DOHH2 (cell line): ENCODE results near the gene EIF2B1.

ENCODE experiments used
- H3F3A ChIP-seq: fragments of 200-600 bp; sonication (generic), shearing (Covaris generic); 2 replicates; pipeline ENCODE4 v1.6.0; 2016; ENCODE audit warnings: antibody characterized with exemption, mild to moderate bottlenecking; ENCODE audit not compliant: control insufficient read depth, insufficient read depth
- H3K27ac ChIP-seq: fragments of 200-600 bp; sonication (generic); 2 replicates; pipeline ENCODE4 v1.5.1; 2014; ENCODE audit warnings: low read depth, mild to moderate bottlenecking, low read length, moderate library complexity
- H3K27me3 ChIP-seq: fragments of 200-600 bp; sonication (generic); 2 replicates; pipeline ENCODE4 v1.6.1; 2014; ENCODE audit warnings: mild to moderate bottlenecking, low read length, mixed read lengths; ENCODE audit not compliant: control insufficient read depth
- H3K36me3 ChIP-seq: fragments of 200-600 bp; sonication (generic); 2 replicates; pipeline ENCODE4 v1.6.1; 2014; ENCODE audit warnings: mild to moderate bottlenecking, low read length, moderate library complexity, mixed read lengths; ENCODE audit not compliant: control insufficient read depth
- H3K4me1 ChIP-seq: fragments of 200-600 bp; sonication (generic); 2 replicates; pipeline ENCODE4 v1.6.1; 2014; ENCODE audit warnings: mild to moderate bottlenecking, low read length, mixed read lengths; ENCODE audit not compliant: control insufficient read depth
- H3K4me2 ChIP-seq: fragments of 200-600 bp; sonication (generic); 2 replicates; pipeline ENCODE4 v1.6.0; 2014; ENCODE audit warnings: mild to moderate bottlenecking, low read length, moderate library complexity
- H3K4me3 ChIP-seq: fragments of 200-600 bp; sonication (generic); 2 replicates; pipeline ENCODE4 v1.5.1; 2014; ENCODE audit warnings: mild to moderate bottlenecking, low read length, mixed read lengths
- H3K79me2 ChIP-seq: fragments of 200-600 bp; sonication (generic); 2 replicates; pipeline ENCODE4 v1.6.1; 2014; ENCODE audit warnings: mild to moderate bottlenecking, low read length, mixed read lengths; ENCODE audit not compliant: control insufficient read depth
- H3K9me2 ChIP-seq: fragments of 200-600 bp; sonication (generic); replicated peaks from 2 replicates; pipeline ENCODE4 v1.6.1; 2014; ENCODE audit warnings: mild to moderate bottlenecking, low read length, mixed read lengths; ENCODE audit not compliant: control insufficient read depth
- H3K9me3 ChIP-seq: fragments of 200-600 bp; sonication (generic); 2 replicates; pipeline ENCODE4 v1.6.1; 2014; ENCODE audit warnings: antibody characterized with exemption, low read length, mixed read lengths; ENCODE audit not compliant: control insufficient read depth, insufficient read depth
- H4K20me1 ChIP-seq: fragments of 200-600 bp; sonication (generic); 2 replicates; pipeline ENCODE4 v1.6.0; 2014; ENCODE audit warnings: low read depth, mild to moderate bottlenecking, antibody characterized with exemption, low read length, moderate library complexity; ENCODE audit not compliant: control insufficient read depth, insufficient read depth
- EZH2phosphoT487 ChIP-seq: fragments of 200-600 bp; sonication (generic); IDR thresholded peaks from 2 replicates; pipeline ENCODE4 v1.6.1; 2017; ENCODE audit warnings: borderline replicate concordance, mild to moderate bottlenecking, antibody characterized with exemption, low read length, moderate library complexity, mixed read lengths
- TF ChIP-seq, protein P1 (sequence below): fragments of 200-600 bp; sonication (generic); IDR thresholded peaks from one replicate; pipeline ENCODE4 v1.5.1; 2014; ENCODE audit warnings: antibody characterized with exemption, mild to moderate bottlenecking, low read depth, low read length; ENCODE audit not compliant: poor library complexity, severe bottlenecking

Gene EIF2B1

GRCh38 chr12:123601602-123602489 lies 31.6 kb downstream of the EIF2B1 start, which contains the start of gene DDX55:
TSS of gene DDX55 (plus strand) at chr12:123602099. CDS start at chr12:123602149, 50 bp downstream.
- H4K20me1 ChIP-seq: peaks cover 9% of the 10 kb centered on the region; the same call in 1 of the 2 replicates
- peak within 1 kb of the TSS; percentile 73 for H3K27ac ChIP-seq
- peaks cover 24% of the 10 kb centered on the region for H3F3A ChIP-seq
- no peaks in the 10 kb centered on the region for H3K9me3 ChIP-seq
- H3K79me2 ChIP-seq: peaks cover 76% of the 10 kb centered on the region
- peak within 1 kb of the TSS; percentile 98 for H3K4me3 ChIP-seq
- no peaks in the 10 kb centered on the region for H3K9me2 ChIP-seq
- no peak for TF ChIP-seq EZH2phosphoT487
- TF ChIP-seq, protein P1, sequence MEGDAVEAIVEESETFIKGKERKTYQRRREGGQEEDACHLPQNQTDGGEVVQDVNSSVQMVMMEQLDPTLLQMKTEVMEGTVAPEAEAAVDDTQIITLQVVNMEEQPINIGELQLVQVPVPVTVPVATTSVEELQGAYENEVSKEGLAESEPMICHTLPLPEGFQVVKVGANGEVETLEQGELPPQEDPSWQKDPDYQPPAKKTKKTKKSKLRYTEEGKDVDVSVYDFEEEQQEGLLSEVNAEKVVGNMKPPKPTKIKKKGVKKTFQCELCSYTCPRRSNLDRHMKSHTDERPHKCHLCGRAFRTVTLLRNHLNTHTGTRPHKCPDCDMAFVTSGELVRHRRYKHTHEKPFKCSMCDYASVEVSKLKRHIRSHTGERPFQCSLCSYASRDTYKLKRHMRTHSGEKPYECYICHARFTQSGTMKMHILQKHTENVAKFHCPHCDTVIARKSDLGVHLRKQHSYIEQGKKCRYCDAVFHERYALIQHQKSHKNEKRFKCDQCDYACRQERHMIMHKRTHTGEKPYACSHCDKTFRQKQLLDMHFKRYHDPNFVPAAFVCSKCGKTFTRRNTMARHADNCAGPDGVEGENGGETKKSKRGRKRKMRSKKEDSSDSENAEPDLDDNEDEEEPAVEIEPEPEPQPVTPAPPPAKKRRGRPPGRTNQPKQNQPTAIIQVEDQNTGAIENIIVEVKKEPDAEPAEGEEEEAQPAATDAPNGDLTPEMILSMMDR: peak; percentile 41
- H3K4me2 ChIP-seq: peak within 1 kb of the TSS; percentile 85
- H3K27me3 ChIP-seq: no peaks in the 10 kb centered on the region
- H3K4me1 ChIP-seq: peaks cover 27% of the 10 kb centered on the region
- H3K36me3 ChIP-seq: peaks cover 78% of the 10 kb centered on the region

GRCh38 chr12:123599721-123600120 lies 33.8 kb downstream of the EIF2B1 start:
- Histone ChIP-seq H3K36me3 (peaks cover 75% of the 10 kb centered on the region), H3K27ac (no peak overlapping the region), H3K9me2 (no peaks in the 10 kb centered on the region), H3K27me3 (no peaks in the 10 kb centered on the region), H3K4me3 (no peak overlapping the region), H3K9me3 (no peaks in the 10 kb centered on the region), H3K79me2 (peaks cover 72% of the 10 kb centered on the region), H3F3A (peaks cover 39% of the 10 kb centered on the region), H3K4me1 (peaks cover 27% of the 10 kb centered on the region), H3K4me2 (no peak overlapping the region), H4K20me1 (no peaks in the 10 kb centered on the region; the same call in 1 of the 2 replicates)
- no peak for TF ChIP-seq EZH2phosphoT487
- TF ChIP-seq, protein P1: no peak

DNA sequence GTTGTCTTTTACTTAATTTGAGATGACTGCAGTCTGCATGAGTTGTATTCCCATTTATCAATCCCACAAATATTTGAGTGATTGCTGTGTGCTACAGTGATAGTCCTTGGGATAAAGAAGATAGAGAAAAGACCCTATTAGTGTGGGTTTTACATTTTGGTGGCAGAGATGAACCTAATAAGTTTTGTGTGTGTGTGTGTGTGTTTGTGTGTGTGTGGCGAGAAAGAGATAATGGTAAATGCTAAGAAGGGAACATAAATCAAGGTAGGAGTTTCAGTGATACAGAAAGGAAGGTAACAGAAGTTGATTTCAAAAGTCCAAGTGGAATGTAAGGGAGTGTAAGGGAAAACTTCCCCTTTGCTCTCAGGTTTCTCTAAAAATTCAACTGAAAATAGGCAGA lies 34.2 kb downstream of the EIF2B1 start:
- H3K9me2 ChIP-seq: no peaks in the 10 kb centered on the region
- H3K4me3 ChIP-seq: no peak overlapping the region
- H3K27ac ChIP-seq: no peak overlapping the region
- H3K36me3 ChIP-seq: peaks cover 73% of the 10 kb centered on the region
- H3K79me2 ChIP-seq: peaks cover 70% of the 10 kb centered on the region
- H3K4me1 ChIP-seq: peaks cover 25% of the 10 kb centered on the region
- H3K4me2 ChIP-seq: no peak overlapping the region
- H3K27me3 ChIP-seq: no peaks in the 10 kb centered on the region
- H3F3A ChIP-seq: peaks cover 39% of the 10 kb centered on the region
- TF ChIP-seq EZH2phosphoT487: no peak
- TF ChIP-seq, protein P1: no peak
- no peaks in the 10 kb centered on the region for H3K9me3 ChIP-seq
- no peaks in the 10 kb centered on the region; the same call in 1 of the 2 replicates for H4K20me1 ChIP-seq
